Stomach (tissue), 9 donors: ENCODE results near the gene KTN1. TPM values are rescaled to one million over a fixed set of nuclear protein-coding genes. Genes with fewer than 3 reads are reported as not detected.

Source experiments
- DNase-seq, 2 donors: peaks; one replicate each; pipeline versions ENCODE4 v3.0.0 to v3.0.0-alpha.2; 2013 to 2019
- H3K27ac ChIP-seq, 5 donors: fragments of 200-600 bp in 4 of 5; sonication (generic) in 4 of 5; one replicate each; pipeline ENCODE4 v1.5.1; 2013 to 2019; ENCODE audit warnings: mild to moderate bottlenecking in 1 of 5, moderate library complexity in 1 of 5
- H3K27me3 ChIP-seq, 3 donors: fragments of 200-600 bp; sonication (generic); one replicate each; pipeline ENCODE4 v1.5.1; 2017 to 2019; ENCODE audit warnings: mixed run types in 1 of 3
- H3K36me3 ChIP-seq, 4 donors: fragments of 200-600 bp; sonication (generic); 1 replicate in 3 of 4; 2 replicates in 1 of 4; pipeline ENCODE4 v1.5.1; 2016 to 2019
- H3K4me1 ChIP-seq, 4 donors: fragments of 200-600 bp; sonication (generic); one replicate each; pipeline ENCODE4 v1.5.1; 2016 to 2019
- H3K4me3 ChIP-seq, 4 donors: fragments of 200-600 bp; sonication (generic) in 3 of 4; one replicate each; pipeline ENCODE4 v1.5.1; 2016 to 2019; ENCODE audit warnings: mild to moderate bottlenecking in 1 of 4
- H3K9me3 ChIP-seq, 4 donors: fragments of 200-600 bp; sonication (generic); one replicate each; pipeline ENCODE4 v1.5.1; 2016 to 2019
- CTCF ChIP-seq, 7 experiments: fragments of 450-650 bp in 4 of 7; fragments of 200-600 bp in 3 of 7; sonication (generic) in 3 of 7; IDR thresholded peaks; one replicate each; pipeline ENCODE4 v1.5.1; 2016 to 2019; ENCODE audit warnings: antibody characterized with exemption in 7 of 7, control low read depth in 2 of 7, mild to moderate bottlenecking in 1 of 7
- EP300 ChIP-seq: sonication (generic); formaldehyde crosslinking; IDR thresholded peaks from one replicate; pipeline ENCODE4 v1.6.1; 2017; ENCODE audit warnings: antibody characterized with exemption
- POLR2A ChIP-seq, 4 donors: fragments of 450-650 bp; IDR thresholded peaks; one replicate each; pipeline ENCODE4 v1.6.1; 2016; ENCODE audit warnings: antibody characterized with exemption in 4 of 4, control low read depth in 2 of 4, mild to moderate bottlenecking in 1 of 4, moderate library complexity in 1 of 4
- POLR2AphosphoS5 ChIP-seq, 3 donors: sonication (generic); formaldehyde crosslinking; IDR thresholded peaks; one replicate each; pipeline ENCODE4 v1.6.1; 2016; ENCODE audit warnings: antibody characterized with exemption in 3 of 3
- WGBS, 5 donors: extraction: QIAGEN DNeasy Blood & Tissue Kit in 3 of 5; methylation state at CpG; one replicate each; pipeline versions ENCODE4 v1.1.5 to v1.1.7; 2013 to 2018; 5-methylcytosine and 5-hydroxymethylcytosine counted together
- intact Hi-C: fragments of 100-400 bp; cut with DNase I; formaldehyde crosslinking; loops from one replicate; pipeline ENCODE4 v1.15.1; 2023; ENCODE audit warnings: low total_unique reads
- polyA plus RNA-seq, 3 donors: library from polyadenylated mRNA; stranded (reverse); fragments of 200-250 nt; gene quantifications; one replicate each; pipeline ENCODE4 v1.2.3, GENCODE V29; 2013
- total RNA-seq, 5 donors: library from RNA; depleted of rRNA; stranded (reverse); fragments of >200 nt; gene quantifications; one replicate each; pipeline versions ENCODE4 v1.1.0 to v1.2.3, GENCODE V29; 2014 to 2016
- donor health status: healthy with polysubstance abuse.
- donor health status: Bipolar disorder and iron deficiency.
- donor health status: healthy.

KTN1 gene
- total and polyA plus RNA-seq, 8 donors: 43.3 to 123 (median 81.2) TPM

GRCh38 chr14:55540847-55541773 lies 38.9 kb upstream of the KTN1 start:
- DNase-seq: no peak
- Histone ChIP-seq H3K4me1 (no peaks in the 10 kb centered on the region), H3K27ac (no peak overlapping the region), H3K9me3 (peaks cover 0 to 11% (median 5%) of the 10 kb centered on the region in 4 donors), H3K4me3 (no peak overlapping the region), H3K36me3 (no peaks in the 10 kb centered on the region), H3K27me3 (no peaks in the 10 kb centered on the region)
- intact Hi-C loops: no loop called here
- TF ChIP-seq POLR2A (IDR thresholded peaks at IDR 0.05) (no peak), POLR2AphosphoS5 (IDR thresholded peaks at IDR 0.05) (no peak), CTCF (IDR thresholded peaks at IDR 0.05) (no peak), EP300 (no peak)
- WGBS, 5 donors: 76 to 84% (median 80%) methylated on average over 5 of the region's 5 CpGs

GRCh38 chr14:55545779-55546178 lies 34.2 kb upstream of the KTN1 start:
- 46 to 74% (median 58%) methylated on average over 1 of the region's 1 CpG for WGBS, 5 donors
- DNase-seq: no peak
- no peaks in the 10 kb centered on the region for H3K27me3 ChIP-seq
- H3K27ac ChIP-seq: no peak overlapping the region
- intact Hi-C loops: no loop called here
- H3K4me1 ChIP-seq: no peaks in the 10 kb centered on the region
- no peaks in the 10 kb centered on the region for H3K9me3 ChIP-seq
- no peak overlapping the region for H3K4me3 ChIP-seq
- TF ChIP-seq POLR2AphosphoS5 (IDR thresholded peaks at IDR 0.05): no peak
- no peak for TF ChIP-seq POLR2A (IDR thresholded peaks at IDR 0.05)
- no peak for TF ChIP-seq CTCF (IDR thresholded peaks at IDR 0.05)
- TF ChIP-seq EP300: no peak
- H3K36me3 ChIP-seq: no peaks in the 10 kb centered on the region

GRCh38 chr14:55546212-55546874 lies 33.7 kb upstream of the KTN1 start:
- Histone ChIP-seq H3K27ac (no peak overlapping the region), H3K9me3 (no peaks in the 10 kb centered on the region), H3K36me3 (no peaks in the 10 kb centered on the region), H3K27me3 (no peaks in the 10 kb centered on the region), H3K4me3 (no peak overlapping the region), H3K4me1 (no peaks in the 10 kb centered on the region)
- no peak for TF ChIP-seq EP300
- TF ChIP-seq POLR2AphosphoS5 (IDR thresholded peaks at IDR 0.05): no peak
- no peak for TF ChIP-seq CTCF (IDR thresholded peaks at IDR 0.05)
- TF ChIP-seq POLR2A (IDR thresholded peaks at IDR 0.05): no peak
- intact Hi-C loops: no loop called here
- no peak for DNase-seq
- WGBS, 5 donors: 83 to 92% (median 89%) methylated on average over 3 of the region's 3 CpGs

DNA sequence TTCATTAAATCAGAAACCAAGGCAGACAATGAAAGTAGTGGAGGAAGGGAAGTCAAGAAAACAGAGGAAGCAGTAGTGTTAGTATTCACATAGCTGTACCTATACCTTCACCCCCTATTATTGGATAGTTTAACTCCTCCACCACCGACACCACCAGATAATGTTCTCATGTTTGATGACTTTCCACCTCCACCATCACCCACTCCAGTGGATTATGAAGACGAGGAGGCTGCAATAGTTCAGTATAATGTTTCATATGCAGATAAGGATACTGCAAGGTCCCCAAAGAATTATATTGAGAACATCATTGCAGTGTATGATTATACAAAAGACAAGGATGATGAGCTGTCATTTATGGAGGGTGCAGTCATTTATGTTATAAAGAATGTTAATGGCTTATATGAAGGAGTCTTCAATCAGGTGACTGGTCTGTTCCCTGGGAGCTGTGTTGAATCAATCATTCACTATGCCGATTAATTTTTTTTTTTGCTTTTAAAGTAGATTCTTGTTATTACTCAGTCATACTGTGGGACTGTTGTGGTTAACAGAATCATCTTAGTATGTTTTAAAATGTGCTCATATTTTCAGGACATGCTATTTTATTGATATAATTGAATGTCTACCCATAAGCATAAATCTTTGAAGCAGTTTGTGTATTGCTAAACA lies 32.2 kb upstream of the KTN1 start:
- intact Hi-C loops: no loop called here
- Histone ChIP-seq H3K9me3 (no peaks in the 10 kb centered on the region), H3K27me3 (no peaks in the 10 kb centered on the region), H3K36me3 (no peaks in the 10 kb centered on the region), H3K4me3 (no peak overlapping the region), H3K27ac (no peak overlapping the region), H3K4me1 (no peaks in the 10 kb centered on the region)
- 87 to 94% (median 92%) methylated on average over 3 of the region's 3 CpGs for WGBS, 5 donors
- DNase-seq: no peak
- TF ChIP-seq EP300 (no peak), CTCF (IDR thresholded peaks at IDR 0.05) (no peak), POLR2AphosphoS5 (IDR thresholded peaks at IDR 0.05) (no peak), POLR2A (IDR thresholded peaks at IDR 0.05) (no peak)
